HL-60/S4 treated with phorbol 12-myristate 13-acetate at 8.2 ng/mL for 4 days and 3 days (cell line): ENCODE measurements around the gene COMMD3.
"Not testable (repeated sequence)": the region's sequence is repeated elsewhere in the genome, so short reads cannot be mapped to it uniquely, and the experiment has no call there.

Experiments used
- in situ Hi-C: fragments of 300-500 bp; cut with MboI; formaldehyde crosslinking; loops from 2 replicates; pipeline ENCODE4 v1.15.0; 2022; ENCODE audit warnings: low sequenced_read_pairs

The COMMD3 gene

GRCh38 chr10:22338185-22338900 is 22.2 kb downstream of the COMMD3 start:
- in situ Hi-C loops: no loop called here

- in situ Hi-C loops: no loop called here
Observed at GRCh38 chr10:22338931-22339330, 22.7 kb downstream of the COMMD3 start.

- in situ Hi-C loops: no loop called here
Observed at GRCh38 chr10:22339761-22340328, 23.7 kb downstream of the COMMD3 start.

- in situ Hi-C loops: no loop called here
Observed at GRCh38 chr10:22340329-22341189, 24.4 kb downstream of the COMMD3 start.

GRCh38 chr10:22341190-22341925 is 25.2 kb downstream of the COMMD3 start:
- in situ Hi-C loops: no loop called here

- in situ Hi-C loops: no loop called here
Observed at GRCh38 chr10:22341926-22342196, 25.7 kb downstream of the COMMD3 start.

- in situ Hi-C loops: no loop called here
Observed at GRCh38 chr10:22342421-22342820, 26.2 kb downstream of the COMMD3 start.

- in situ Hi-C loops: no loop called here
Observed at GRCh38 chr10:22343731-22344130, 27.5 kb downstream of the COMMD3 start.

- in situ Hi-C loops: no loop called here
Observed at GRCh38 chr10:22344249-22344648, 28.1 kb downstream of the COMMD3 start.

GRCh38 chr10:22344781-22345300 is 28.7 kb downstream of the COMMD3 start:
- in situ Hi-C loops: no loop called here

GRCh38 chr10:22345301-22346095 is 29.3 kb downstream of the COMMD3 start, which contains the start of gene SPAG6:
TSS of gene SPAG6 (plus strand) at chr10:22345496. CDS start at chr10:22345612, 116 bp downstream.
- in situ Hi-C loops: no loop called here

GRCh38 chr10:22346096-22346661 is 30.0 kb downstream of the COMMD3 start:
- in situ Hi-C loops: no loop called here

GRCh38 chr10:22349755-22350154 is 33.6 kb downstream of the COMMD3 start:
- in situ Hi-C loops: no loop called here

- in situ Hi-C loops: no loop called here
Observed at GRCh38 chr10:22351131-22351703, 35.0 kb downstream of the COMMD3 start.

GRCh38 chr10:22356324-22356873 is 40.2 kb downstream of the COMMD3 start:
- in situ Hi-C loops: no loop called here

- in situ Hi-C loops: not testable (repeated sequence)
Observed at GRCh38 chr10:22357770-22358169, 41.6 kb downstream of the COMMD3 start.

GRCh38 chr10:22363305-22363704 is 47.1 kb downstream of the COMMD3 start:
- in situ Hi-C loops: no loop called here

GRCh38 chr10:22364407-22365140 is 48.4 kb downstream of the COMMD3 start:
- in situ Hi-C loops: no loop called here

- in situ Hi-C loops: no loop called here
Observed at GRCh38 chr10:22365233-22365632, 49.0 kb downstream of the COMMD3 start.
